ENCODE data around the gene CHAD. TPM values are rescaled to one million over a fixed set of nuclear protein-coding genes. Genes with fewer than 3 reads are reported as not detected.
A peak's percentile ranks its signal among the peaks of the same experiment; 100 is the strongest.

The CHAD gene
- polyA plus RNA-seq (2012; rRNA removed) = not detected in 2 replicates
- polyA plus RNA-seq (2012; cell fraction: cytosol; rRNA removed) = not detected in 2 replicates
- polyA plus RNA-seq (2012; cell fraction: nucleus; rRNA removed) = 0.04 TPM in 1 of 2 replicates, not detected in the other

DNA sequence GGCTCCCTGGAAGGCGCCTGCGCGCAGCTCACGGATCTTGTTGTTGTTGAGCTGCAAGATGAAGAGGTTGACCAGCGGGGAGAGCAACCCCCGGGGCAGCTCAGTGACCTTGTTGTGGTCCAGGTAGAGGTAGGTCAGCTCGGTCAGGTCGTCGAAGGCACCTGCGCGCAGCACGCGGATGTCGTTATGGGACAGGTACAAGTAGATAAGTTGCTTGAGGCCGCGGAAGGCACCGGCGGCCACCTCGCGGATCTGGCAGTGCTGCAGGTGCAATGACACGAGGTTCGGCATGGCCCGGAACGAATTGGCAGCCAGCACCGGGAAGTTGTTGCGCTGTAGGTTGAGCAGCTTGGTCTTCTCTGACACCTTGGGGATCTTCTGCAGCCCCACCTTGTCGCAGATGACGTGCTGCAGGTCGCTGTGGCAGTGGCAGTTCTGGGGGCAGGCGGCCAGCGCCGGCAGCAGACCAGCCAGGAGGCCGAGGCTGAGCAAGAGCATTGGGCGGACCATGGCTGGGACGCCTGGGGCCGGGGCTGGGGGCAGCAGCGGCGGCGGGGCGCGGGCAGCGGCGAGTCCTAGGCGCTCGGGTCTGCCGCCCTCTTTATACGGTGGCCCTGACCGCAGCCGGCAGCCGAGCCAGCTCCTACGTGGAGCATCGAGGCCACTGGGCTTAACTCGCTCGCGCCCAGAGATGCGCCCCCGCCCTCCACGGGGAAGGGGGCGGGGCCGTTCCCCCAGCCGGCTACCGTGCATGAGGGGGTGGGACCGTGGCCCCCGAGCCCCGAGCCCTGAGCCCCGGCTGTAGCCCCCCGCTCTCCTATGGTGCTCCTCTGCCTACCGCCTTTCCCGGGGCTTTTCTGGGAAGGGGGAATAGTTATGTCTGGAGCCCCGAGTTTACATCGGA, at the start of gene CHAD:
Gene CHAD, minus strand, starts transcription at position 577 of the 904 bp plus-strand sequence. Its CDS starts 67 bp downstream, at position 510.
- Histone ChIP-seq H3K4me3 (ENCODE audit: low read depth in 2 of 2, low read length in 1 of 2) (peak within 1 kb of the TSS in 1 of 2 experiments; percentile 41; a peak in 2 of 4 replicates), H3K9ac (no peak within 1 kb of the TSS), H3K36me3 (replicated peaks in 1 of 2; ENCODE audit: control insufficient read depth in 1 of 2, insufficient read depth in 2 of 2, low read length in 1 of 2) (no peaks in the 10 kb centered on the region), H3K4me2 (peak within 1 kb of the TSS; percentile 57; the same call in 1 of the 2 replicates), H3K9me2 (no peaks in the 10 kb centered on the region), H3K27ac (ENCODE audit: low read depth in 2 of 2, low read length in 1 of 2) (no peak within 1 kb of the TSS), H3K27me3 (ENCODE audit: insufficient read depth) (no peaks in the 10 kb centered on the region), H4K20me1 (ENCODE audit: insufficient read depth) (no peaks in the 10 kb centered on the region; the same call in 1 of the 2 replicates), H3K79me2 (ENCODE audit: insufficient read depth) (no peaks in the 10 kb centered on the region), H3K4me1 (ENCODE audit: control insufficient read depth in 1 of 2, insufficient read depth in 2 of 2, low read depth in 1 of 2, low read length in 1 of 2) (peaks cover 0 to 17% of the 10 kb centered on the region in 2 experiments; a peak in 1 of 4 replicates), H3K9me3 (no peaks in the 10 kb centered on the region), H3F3A (replicated peaks; ENCODE audit: insufficient read depth) (no peaks in the 10 kb centered on the region), H2AFZ (ENCODE audit: low read depth) (no peak within 1 kb of the TSS)
- POLR2A ChIA-PET = no interaction called here
- 57% methylated on average over 47 of the region's 71 CpGs for WGBS (ENCODE audit: low lambda C conversion rate)
- no peak for TF ChIP-seq USF1 (IDR thresholded peaks at IDR 0.05; ENCODE audit: borderline replicate concordance, low read depth)
- DNase-seq = peak; percentile 87
- CTCF ChIA-PET = interaction anchor here (0.5 to 5.6 kb wide), 13 partner anchors 10 to 373 kb away, joined by 3 to 53 read pairs (median 4); partner anchors contain the start of genes LRRC59 and RSAD1

DNA sequence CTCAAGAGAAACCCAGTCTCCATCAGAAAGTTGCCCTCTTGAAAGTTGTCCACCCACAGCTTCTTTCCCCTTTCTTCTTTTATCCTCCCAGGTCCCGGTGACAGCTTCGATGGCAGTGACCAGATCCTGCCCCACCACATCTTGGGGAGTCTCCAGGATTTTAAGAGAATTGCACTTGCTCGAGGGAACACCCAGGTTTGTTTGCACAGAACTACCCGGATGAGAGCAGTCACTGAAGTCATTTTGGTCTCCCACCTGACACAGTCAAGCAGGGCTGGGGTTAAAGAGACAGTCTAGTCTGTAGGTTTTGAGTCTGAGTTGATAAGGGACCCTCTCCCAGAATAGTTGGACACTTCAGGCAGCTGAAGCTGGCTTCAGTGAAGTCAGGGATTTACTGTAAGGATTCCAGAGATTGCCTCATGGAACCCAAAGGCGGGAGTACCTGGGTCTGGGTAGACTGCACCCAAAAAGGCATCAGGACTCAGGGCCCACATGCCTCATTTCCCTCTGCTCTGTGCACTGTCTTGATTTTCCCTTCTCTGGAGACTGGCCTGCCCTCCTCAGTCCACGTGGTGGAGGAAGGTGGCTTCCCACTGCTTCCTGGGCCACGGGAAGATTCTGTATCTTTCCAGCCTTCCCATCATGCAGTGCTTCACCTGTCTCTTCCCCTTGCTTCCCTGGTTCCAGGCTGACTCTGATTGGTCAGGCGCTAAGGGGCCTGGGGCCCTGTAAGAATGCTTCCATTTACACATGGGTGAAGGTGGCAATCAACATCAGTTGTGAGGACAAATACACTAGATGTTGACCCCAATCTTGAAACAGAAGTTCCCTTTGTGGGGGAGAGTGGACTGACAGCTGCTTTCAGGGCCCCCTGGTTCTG, 49.1 kb upstream of the CHAD start:
- Histone ChIP-seq H3K36me3 (replicated peaks in 1 of 2; ENCODE audit: control insufficient read depth in 1 of 2, insufficient read depth in 2 of 2, low read length in 1 of 2) (no peaks in the 10 kb centered on the region), H4K20me1 (ENCODE audit: insufficient read depth) (no peaks in the 10 kb centered on the region), H3K79me2 (ENCODE audit: insufficient read depth) (no peaks in the 10 kb centered on the region), H3K27ac (ENCODE audit: low read depth in 2 of 2, low read length in 1 of 2) (no peak overlapping the region), H3K9ac (no peak overlapping the region), H3F3A (replicated peaks; ENCODE audit: insufficient read depth) (no peaks in the 10 kb centered on the region), H3K4me2 (no peak overlapping the region), H2AFZ (ENCODE audit: low read depth) (no peak overlapping the region), H3K9me3 (no peaks in the 10 kb centered on the region), H3K4me1 (ENCODE audit: control insufficient read depth in 1 of 2, insufficient read depth in 2 of 2, low read depth in 1 of 2, low read length in 1 of 2) (peaks cover 0 to 7% of the 10 kb centered on the region in 2 experiments; a peak in 1 of 4 replicates), H3K27me3 (ENCODE audit: insufficient read depth) (no peaks in the 10 kb centered on the region), H3K9me2 (no peaks in the 10 kb centered on the region), H3K4me3 (ENCODE audit: low read depth in 2 of 2, low read length in 1 of 2) (no peak overlapping the region)
- ChIA-PET CTCF (interaction anchor here (1.2 to 5.0 kb wide), 6 partner anchors 9 to 105 kb away, joined by 3 to 26 read pairs (median 4); no protein-coding TSS in a partner anchor), POLR2A (no interaction called here)
- no peak for DNase-seq
- 70% methylated on average over 8 of the region's 8 CpGs for WGBS (ENCODE audit: low lambda C conversion rate)
- TF ChIP-seq POLR2AphosphoS5 (IDR thresholded peaks at IDR 0.05; ENCODE audit: low read depth, low read length) = no peak
- TF ChIP-seq MXI1 (IDR thresholded peaks at IDR 0.05; ENCODE audit: low read depth, low read length) = no peak
- no peak for TF ChIP-seq FOXJ3 (CRISPR knock-in tag; IDR thresholded peaks at IDR 0.05)
- TF ChIP-seq NFIC (IDR thresholded peaks at IDR 0.05; ENCODE audit: borderline replicate concordance) = no peak
- TF ChIP-seq NRF1 (IDR thresholded peaks at IDR 0.05; ENCODE audit: low read depth, low read length) = no peak
- no peak for TF ChIP-seq TCF12 (IDR thresholded peaks at IDR 0.05)
- no peak for TF ChIP-seq EZH2phosphoT487 (IDR thresholded peaks at IDR 0.05; ENCODE audit: borderline replicate concordance, low read depth)
- no peak for TF ChIP-seq TAF1 (IDR thresholded peaks at IDR 0.05; ENCODE audit: borderline replicate concordance, low read depth, low read length)
- TF ChIP-seq IRF3 (IDR thresholded peaks at IDR 0.05; ENCODE audit: low read depth, low read length) = no peak
- TF ChIP-seq RCOR1 (IDR thresholded peaks at IDR 0.05; ENCODE audit: low read length) = no peak
- no peak for TF ChIP-seq GABPA (IDR thresholded peaks at IDR 0.05; ENCODE audit: low read depth)
- no peak for TF ChIP-seq FOSL2 (IDR thresholded peaks at IDR 0.05; ENCODE audit: borderline replicate concordance, low read depth)
- no peak for TF ChIP-seq PBX3 (IDR thresholded peaks at IDR 0.05)
- no peak for TF ChIP-seq RFX5 (IDR thresholded peaks at IDR 0.05; ENCODE audit: low read length)
- no peak for TF ChIP-seq TEAD4 (IDR thresholded peaks at IDR 0.05; ENCODE audit: borderline replicate concordance, insufficient read depth)
- TF ChIP-seq EP300 (IDR thresholded peaks at IDR 0.05; ENCODE audit: borderline replicate concordance in 1 of 2, low read depth in 1 of 2, low read length in 1 of 2) = no peak
- TF ChIP-seq CHD2 (IDR thresholded peaks at IDR 0.05; ENCODE audit: low read length, partially characterized antibody) = no peak
